ENCODE measurements around the gene KRTAP13-1.
A peak's percentile ranks its signal among the peaks of the same experiment; 100 is the strongest.

The KRTAP13-1 gene

GRCh38 chr21:30395731-30396130 is at the start of gene KRTAP13-1:
KRTAP13-1 (plus strand) TSS chr21:30396031; CDS start chr21:30396087, 56 bp downstream.
- no peak for DNase-seq (ENCODE audit: low spot score)

- no peak for DNase-seq (ENCODE audit: low spot score)
Observed at GRCh38 chr21:30348506-30348905, 47.3 kb upstream of the KRTAP13-1 start, which contains the start of gene KRTAP23-1. KRTAP23-1 (minus strand) TSS chr21:30348606; CDS start chr21:30348606, 0 bp downstream.

- DNase-seq (ENCODE audit: low spot score), result no peak
Observed at GRCh38 chr21:30349572-30349971, 46.3 kb upstream of the KRTAP13-1 start.

- no peak for DNase-seq (ENCODE audit: low spot score)
Observed at GRCh38 chr21:30351534-30351933, 44.3 kb upstream of the KRTAP13-1 start.

GRCh38 chr21:30354308-30355005 is 41.4 kb upstream of the KRTAP13-1 start:
- DNase-seq (ENCODE audit: low spot score), result no peak

GRCh38 chr21:30355906-30356305 is 39.9 kb upstream of the KRTAP13-1 start:
- no peak for DNase-seq (ENCODE audit: low spot score)

- no peak for DNase-seq (ENCODE audit: low spot score)
Observed at GRCh38 chr21:30372139-30372770, 23.6 kb upstream of the KRTAP13-1 start, which contains the start of gene KRTAP13-2. KRTAP13-2 (minus strand) TSS chr21:30372271; CDS start chr21:30372213, 58 bp downstream.

- no peak for DNase-seq (ENCODE audit: low spot score)
Observed at GRCh38 chr21:30382201-30382600, 13.6 kb upstream of the KRTAP13-1 start.

- no peak for DNase-seq (ENCODE audit: low spot score)
Observed at GRCh38 chr21:30391492-30392025, 4.3 kb upstream of the KRTAP13-1 start.

GRCh38 chr21:30408782-30409494 is 13.1 kb downstream of the KRTAP13-1 start:
- peak; percentile 52 for DNase-seq (ENCODE audit: low spot score)

GRCh38 chr21:30415993-30416392 is 20.2 kb downstream of the KRTAP13-1 start:
- DNase-seq (ENCODE audit: low spot score), result no peak

GRCh38 chr21:30425826-30426225 is 30.0 kb downstream of the KRTAP13-1 start, which contains the start of gene KRTAP13-3:
KRTAP13-3 (minus strand) TSS chr21:30425926; CDS start chr21:30425912, 14 bp downstream.
- DNase-seq (ENCODE audit: low spot score), result no peak

- no peak for DNase-seq (ENCODE audit: low spot score)
Observed at GRCh38 chr21:30426731-30427130, 30.9 kb downstream of the KRTAP13-1 start.

GRCh38 chr21:30430170-30430655 is 34.4 kb downstream of the KRTAP13-1 start, which contains the start of gene KRTAP13-4:
KRTAP13-4 (plus strand) TSS chr21:30430220; CDS start chr21:30430276, 56 bp downstream.
- DNase-seq (ENCODE audit: low spot score), result no peak

- peak; percentile 51 for DNase-seq (ENCODE audit: low spot score)
Observed at GRCh38 chr21:30434033-30434631, 38.3 kb downstream of the KRTAP13-1 start.

- no peak for DNase-seq (ENCODE audit: low spot score)
Observed at GRCh38 chr21:30437010-30437565, 41.3 kb downstream of the KRTAP13-1 start.

GRCh38 chr21:30439975-30440374 is 44.1 kb downstream of the KRTAP13-1 start, which contains the start of gene KRTAP15-1:
KRTAP15-1 (plus strand) TSS chr21:30440275; CDS start chr21:30440328, 53 bp downstream.
- no peak for DNase-seq (ENCODE audit: low spot score)

- DNase-seq (ENCODE audit: low spot score), result no peak
Observed at GRCh38 chr21:30443226-30443625, 47.4 kb downstream of the KRTAP13-1 start.

- DNase-seq (ENCODE audit: low spot score), result no peak
Observed at GRCh38 chr21:30444204-30444603, 48.4 kb downstream of the KRTAP13-1 start.
